HEK293 (cell line): ENCODE data around the gene TRMT61A.

ENCODE experiments used
- CTCF ChIA-PET: fragments of 350-600 bp; formaldehyde crosslinking; extraction: SDS; loops from one replicate; lab custom pipeline; 2021; ENCODE audit warnings: antibody characterized with exemption; lab: Yijun Ruan, JAX
- POLR2A ChIA-PET: fragments of 300-600 bp; formaldehyde crosslinking; extraction: SDS; loops from one replicate; lab custom pipeline; 2020; ENCODE audit warnings: antibody characterized with exemption, inconsistent platforms; lab: Yijun Ruan, JAX
- H3K27ac ChIP-seq: fragments of 200-500 bp; sonication (Bioruptor generic); 2 replicates; pipeline ENCODE4 v1.5.1; 2014; ENCODE audit warnings: low read depth, low read length, control low read depth, inconsistent platforms; ENCODE audit errors: extremely low read depth
- H3K36me3 ChIP-seq, 2 experiments: fragments of 200-500 bp in 1 of 2; sonication (Bioruptor generic) in 1 of 2; 1 replicate in 1 of 2; 2 replicates in 1 of 2; pipeline ENCODE4 v1.5.1; 2014 to 2017; ENCODE audit warnings: inconsistent platforms in 2 of 2, low read length in 2 of 2; ENCODE audit not compliant: control insufficient read depth in 2 of 2, insufficient read depth in 1 of 2
- H3K4me1 ChIP-seq: fragments of 200-500 bp; sonication (Bioruptor generic); 2 replicates; pipeline ENCODE4 v1.5.1; 2014; ENCODE audit warnings: mild to moderate bottlenecking, low read length, inconsistent platforms; ENCODE audit not compliant: control insufficient read depth, insufficient read depth
- H3K4me3 ChIP-seq: 2 replicates; pipeline ENCODE4 v1.5.1; 2011; ENCODE audit warnings: low read depth, mild to moderate bottlenecking, control low read depth, low read length, moderate library complexity
- H3K9me3 ChIP-seq: fragments of 200-500 bp; sonication (Bioruptor generic); 2 replicates; pipeline ENCODE4 v1.5.1; 2014; ENCODE audit warnings: low read depth, low read length, inconsistent platforms; ENCODE audit not compliant: control insufficient read depth, insufficient read depth
- FEZF1 ChIP-seq: fragments of 450-650 bp; formaldehyde crosslinking; IDR thresholded peaks from 2 replicates; pipeline ENCODE4 v1.5.1; 2016; ENCODE audit warnings: missing biosample characterization, missing genetic modification characterization
- IKZF3 ChIP-seq: fragments of 450-650 bp; IDR thresholded peaks from 2 replicates; pipeline ENCODE4 v1.5.0; 2018; ENCODE audit warnings: missing biosample characterization, mild to moderate bottlenecking, missing genetic modification characterization, moderate library complexity
- MEIS1 ChIP-seq: sonication (generic); formaldehyde crosslinking; IDR thresholded peaks from 2 replicates; pipeline ENCODE4 v1.8.1; 2022; ENCODE audit warnings: missing genetic modification reagents, mild to moderate bottlenecking, borderline replicate concordance
- OVOL3 ChIP-seq: fragments of 450-650 bp; formaldehyde crosslinking; IDR thresholded peaks from 2 replicates; pipeline ENCODE4 v1.5.1; 2016; ENCODE audit warnings: missing biosample characterization, missing genetic modification characterization
- SETDB1 ChIP-seq: IDR thresholded peaks from one replicate; pipeline ENCODE4 v1.6.1; 2017; ENCODE audit warnings: mild to moderate bottlenecking, low read length, moderate library complexity, mixed read lengths; ENCODE audit not compliant: insufficient read length
- SP7 ChIP-seq: fragments of 450-650 bp; formaldehyde crosslinking; IDR thresholded peaks from 2 replicates; pipeline ENCODE4 v1.5.1; 2016; ENCODE audit warnings: missing biosample characterization, missing genetic modification characterization
- ZEB2 ChIP-seq: fragments of 450-650 bp; formaldehyde crosslinking; IDR thresholded peaks from 2 replicates; pipeline ENCODE4 v1.5.1; 2016; ENCODE audit warnings: missing biosample characterization, missing genetic modification characterization
- ZFP3 ChIP-seq: fragments of 450-650 bp; formaldehyde crosslinking; IDR thresholded peaks from 2 replicates; pipeline ENCODE4 v1.5.1; 2016; ENCODE audit warnings: low read depth, missing biosample characterization, missing genetic modification characterization
- ZNF133 ChIP-seq: fragments of 450-650 bp; formaldehyde crosslinking; IDR thresholded peaks from 2 replicates; pipeline ENCODE4 v1.5.1; 2016; ENCODE audit warnings: missing biosample characterization, missing genetic modification characterization
- ZNF140 ChIP-seq: fragments of 450-650 bp; formaldehyde crosslinking; IDR thresholded peaks from 2 replicates; pipeline ENCODE4 v1.5.1; 2016; ENCODE audit warnings: missing biosample characterization, missing genetic modification characterization
- ZNF146 ChIP-seq: fragments of 450-650 bp; formaldehyde crosslinking; IDR thresholded peaks from 2 replicates; pipeline ENCODE4 v1.5.1; 2016; ENCODE audit warnings: missing biosample characterization, missing genetic modification characterization
- ZNF155 ChIP-seq: fragments of 450-650 bp; formaldehyde crosslinking; IDR thresholded peaks from 2 replicates; pipeline ENCODE4 v1.5.1; 2016; ENCODE audit warnings: missing biosample characterization, missing genetic modification characterization
- ZNF169 ChIP-seq: fragments of 450-650 bp; formaldehyde crosslinking; IDR thresholded peaks from 2 replicates; pipeline ENCODE4 v1.5.1; 2016; ENCODE audit warnings: missing biosample characterization, missing genetic modification characterization
- ZNF23 ChIP-seq: fragments of 450-650 bp; formaldehyde crosslinking; IDR thresholded peaks from 2 replicates; pipeline ENCODE4 v1.5.1; 2016; ENCODE audit warnings: missing biosample characterization, missing genetic modification characterization, borderline replicate concordance
- ZNF266 ChIP-seq: fragments of 450-650 bp; formaldehyde crosslinking; IDR thresholded peaks from 2 replicates; pipeline ENCODE4 v1.5.1; 2016; ENCODE audit warnings: missing biosample characterization, missing genetic modification characterization, low read depth
- ZNF280D ChIP-seq: fragments of 450-650 bp; formaldehyde crosslinking; IDR thresholded peaks from 2 replicates; pipeline ENCODE4 v1.5.1; 2016; ENCODE audit warnings: missing biosample characterization, missing genetic modification characterization
- ZNF501 ChIP-seq: fragments of 450-650 bp; formaldehyde crosslinking; IDR thresholded peaks from 2 replicates; pipeline ENCODE4 v1.5.1; 2016; ENCODE audit warnings: missing biosample characterization, missing genetic modification characterization
- ZNF623 ChIP-seq: fragments of 450-650 bp; formaldehyde crosslinking; IDR thresholded peaks from 2 replicates; pipeline ENCODE4 v1.5.1; 2016; ENCODE audit warnings: missing biosample characterization, missing genetic modification characterization
- ZNF654 ChIP-seq: fragments of 450-650 bp; formaldehyde crosslinking; IDR thresholded peaks from 2 replicates; pipeline ENCODE4 v1.5.1; 2016; ENCODE audit warnings: low read depth, missing biosample characterization, missing genetic modification characterization
- ZNF664 ChIP-seq: fragments of 450-650 bp; formaldehyde crosslinking; IDR thresholded peaks from 2 replicates; pipeline ENCODE4 v1.5.1; 2016; ENCODE audit warnings: missing biosample characterization, missing genetic modification characterization
- ZNF791 ChIP-seq: fragments of 450-650 bp; formaldehyde crosslinking; IDR thresholded peaks from 2 replicates; pipeline ENCODE4 v1.5.1; 2016; ENCODE audit warnings: missing biosample characterization, missing genetic modification characterization
- ZSCAN18 ChIP-seq: fragments of 450-650 bp; formaldehyde crosslinking; IDR thresholded peaks from 2 replicates; pipeline ENCODE4 v1.5.1; 2016; ENCODE audit warnings: missing biosample characterization, missing genetic modification characterization
- TF ChIP-seq, protein P1 (sequence below): fragments of 450-650 bp; formaldehyde crosslinking; IDR thresholded peaks from 2 replicates; pipeline ENCODE4 v1.5.1; 2016; ENCODE audit warnings: missing biosample characterization, missing genetic modification characterization
- TF ChIP-seq, protein P2 (sequence below): fragments of 450-650 bp; formaldehyde crosslinking; IDR thresholded peaks from 2 replicates; pipeline ENCODE4 v1.5.1; 2017; ENCODE audit warnings: missing biosample characterization, missing genetic modification characterization

The TRMT61A gene

GRCh38 chr14:103492156-103492925, 36.7 kb upstream of the TRMT61A start:
- Histone ChIP-seq H3K4me3 (no peak overlapping the region), H3K36me3 (peaks cover 36 to 66% of the 10 kb centered on the region in 2 experiments), H3K27ac (no peak overlapping the region), H3K4me1 (no peaks in the 10 kb centered on the region), H3K9me3 (no peaks in the 10 kb centered on the region)
- TF ChIP-seq ZNF623 (tag by site-specific recombination): no peak
- no peak for TF ChIP-seq ZNF23
- TF ChIP-seq MEIS1: no peak
- no peak for TF ChIP-seq ZNF140 (tag by site-specific recombination)
- no peak for TF ChIP-seq ZNF155 (tag by site-specific recombination)
- TF ChIP-seq, protein P1, sequence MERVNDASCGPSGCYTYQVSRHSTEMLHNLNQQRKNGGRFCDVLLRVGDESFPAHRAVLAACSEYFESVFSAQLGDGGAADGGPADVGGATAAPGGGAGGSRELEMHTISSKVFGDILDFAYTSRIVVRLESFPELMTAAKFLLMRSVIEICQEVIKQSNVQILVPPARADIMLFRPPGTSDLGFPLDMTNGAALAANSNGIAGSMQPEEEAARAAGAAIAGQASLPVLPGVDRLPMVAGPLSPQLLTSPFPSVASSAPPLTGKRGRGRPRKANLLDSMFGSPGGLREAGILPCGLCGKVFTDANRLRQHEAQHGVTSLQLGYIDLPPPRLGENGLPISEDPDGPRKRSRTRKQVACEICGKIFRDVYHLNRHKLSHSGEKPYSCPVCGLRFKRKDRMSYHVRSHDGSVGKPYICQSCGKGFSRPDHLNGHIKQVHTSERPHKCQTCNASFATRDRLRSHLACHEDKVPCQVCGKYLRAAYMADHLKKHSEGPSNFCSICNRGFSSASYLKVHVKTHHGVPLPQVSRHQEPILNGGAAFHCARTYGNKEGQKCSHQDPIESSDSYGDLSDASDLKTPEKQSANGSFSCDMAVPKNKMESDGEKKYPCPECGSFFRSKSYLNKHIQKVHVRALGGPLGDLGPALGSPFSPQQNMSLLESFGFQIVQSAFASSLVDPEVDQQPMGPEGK: no peak
- no peak for TF ChIP-seq ZNF169 (tag by site-specific recombination)
- TF ChIP-seq ZNF280D (tag by site-specific recombination): no peak
- no peak for TF ChIP-seq OVOL3 (tag by site-specific recombination)
- TF ChIP-seq ZEB2 (tag by site-specific recombination): no peak
- ChIA-PET CTCF (interaction anchor here (0.6 to 1.7 kb wide), 4 partner anchors 9 to 66 kb away, joined by 3 to 10 read pairs (median 3); no protein-coding TSS in a partner anchor), POLR2A (no interaction called here)

DNA sequence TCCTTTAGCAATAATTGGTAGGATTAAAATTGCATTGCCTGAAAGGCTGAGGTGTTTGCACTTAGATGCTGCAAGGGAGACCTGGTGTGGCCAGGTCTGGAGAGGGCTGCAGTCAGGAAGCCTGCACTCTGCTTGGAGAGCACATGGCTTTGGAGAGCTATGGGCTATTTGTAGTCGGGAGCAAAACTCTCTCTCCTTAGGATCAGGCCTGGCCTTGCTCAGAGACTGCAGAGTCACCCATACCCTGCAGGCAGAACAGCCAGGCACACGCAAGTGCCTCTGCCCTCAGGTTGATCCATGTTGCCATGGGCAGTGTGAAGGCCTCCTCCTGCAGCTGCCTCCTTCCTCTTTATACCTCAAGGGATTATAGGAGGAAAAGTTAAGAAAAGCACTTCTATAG, 33.1 kb upstream of the TRMT61A start:
- Histone ChIP-seq H3K4me3 (no peak overlapping the region), H3K9me3 (no peaks in the 10 kb centered on the region), H3K4me1 (no peaks in the 10 kb centered on the region), H3K27ac (no peak overlapping the region), H3K36me3 (peaks cover 54 to 59% of the 10 kb centered on the region in 2 experiments)
- CTCF ChIA-PET: interaction anchor here (0.6 kb wide), 2 partner anchors 37 to 477 kb away, joined by 3 read pairs; no protein-coding TSS in a partner anchor
- TF ChIP-seq ZFP3 (no peak), FEZF1 (tag by site-specific recombination) (no peak), ZNF266 (no peak), ZNF146 (tag by site-specific recombination) (no peak), ZNF155 (tag by site-specific recombination) (no peak)
- TF ChIP-seq, protein P2, sequence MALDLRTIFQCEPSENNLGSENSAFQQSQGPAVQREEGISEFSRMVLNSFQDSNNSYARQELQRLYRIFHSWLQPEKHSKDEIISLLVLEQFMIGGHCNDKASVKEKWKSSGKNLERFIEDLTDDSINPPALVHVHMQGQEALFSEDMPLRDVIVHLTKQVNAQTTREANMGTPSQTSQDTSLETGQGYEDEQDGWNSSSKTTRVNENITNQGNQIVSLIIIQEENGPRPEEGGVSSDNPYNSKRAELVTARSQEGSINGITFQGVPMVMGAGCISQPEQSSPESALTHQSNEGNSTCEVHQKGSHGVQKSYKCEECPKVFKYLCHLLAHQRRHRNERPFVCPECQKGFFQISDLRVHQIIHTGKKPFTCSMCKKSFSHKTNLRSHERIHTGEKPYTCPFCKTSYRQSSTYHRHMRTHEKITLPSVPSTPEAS (tag by site-specific recombination): no peak
- POLR2A ChIA-PET: no interaction called here

GRCh38 chr14:103496776-103497175, 32.2 kb upstream of the TRMT61A start:
- H3K4me3 ChIP-seq: no peak overlapping the region
- ChIA-PET CTCF (interaction anchor here (0.6 to 1.2 kb wide), 2 partner anchors 10 to 528 kb away, joined by 3 read pairs; no protein-coding TSS in a partner anchor), POLR2A (no interaction called here)
- no peaks in the 10 kb centered on the region for H3K9me3 ChIP-seq
- H3K36me3 ChIP-seq: peaks cover 54 to 59% of the 10 kb centered on the region in 2 experiments
- no peaks in the 10 kb centered on the region for H3K4me1 ChIP-seq
- H3K27ac ChIP-seq: no peak overlapping the region
- no peak for TF ChIP-seq ZNF791 (tag by site-specific recombination)
- TF ChIP-seq ZNF133 (tag by site-specific recombination): no peak
- TF ChIP-seq, protein P2 (tag by site-specific recombination): no peak
- no peak for TF ChIP-seq ZNF654
- no peak for TF ChIP-seq SP7 (tag by site-specific recombination)
- TF ChIP-seq ZNF664 (tag by site-specific recombination): no peak
- TF ChIP-seq ZSCAN18 (tag by site-specific recombination): no peak
- TF ChIP-seq SETDB1: no peak
- no peak for TF ChIP-seq ZNF501 (tag by site-specific recombination)
- no peak for TF ChIP-seq IKZF3 (tag by site-specific recombination)
